Small intestine (tissue), 7 donors: Measurements from ENCODE around the gene LRRC49. TPM values are rescaled to one million over a fixed set of nuclear protein-coding genes. Genes with fewer than 3 reads are reported as not detected.
A peak's percentile ranks its signal among the peaks of the same experiment; 100 is the strongest.
"Not testable (repeated sequence)": the region's sequence is repeated elsewhere in the genome, so short reads cannot be mapped to it uniquely, and the experiment has no call there.

Experiments used
- DNase-seq, 2 donors: peaks; one replicate each; pipeline versions ENCODE4 v3.0.0 to v3.0.0-alpha.2; 2013
- FAIRE-seq: peaks from 2 replicates; lab custom pipeline; 2012; peaks lifted over from hg19 to GRCh38; lab: Jason Lieb, UNC
- H3K27ac ChIP-seq, 3 donors: one replicate each; pipeline ENCODE4 v1.5.1; 2013; ENCODE audit warnings: low read length in 2 of 3, mild to moderate bottlenecking in 2 of 3, control low read depth in 1 of 3, inconsistent platforms in 1 of 3, low read depth in 1 of 3, moderate library complexity in 1 of 3
- H3K27me3 ChIP-seq, 3 donors: one replicate each; pipeline ENCODE4 v1.6.1; 2013; ENCODE audit warnings: low read length in 3 of 3, inconsistent platforms in 1 of 3; ENCODE audit not compliant: control insufficient read depth in 3 of 3, insufficient read depth in 3 of 3
- H3K36me3 ChIP-seq, 3 donors: one replicate each; pipeline ENCODE4 v1.6.1; 2013; ENCODE audit warnings: low read length in 3 of 3, inconsistent platforms in 1 of 3, low read depth in 1 of 3, mild to moderate bottlenecking in 1 of 3, moderate library complexity in 1 of 3; ENCODE audit not compliant: control insufficient read depth in 3 of 3, insufficient read depth in 2 of 3
- H3K4me1 ChIP-seq, 3 donors: one replicate each; pipeline ENCODE4 v1.6.1; 2013; ENCODE audit warnings: low read length in 2 of 3, inconsistent platforms in 1 of 3, low read depth in 1 of 3, mild to moderate bottlenecking in 1 of 3, moderate library complexity in 1 of 3; ENCODE audit not compliant: control insufficient read depth in 3 of 3, insufficient read depth in 2 of 3
- H3K4me3 ChIP-seq, 3 donors: one replicate each; pipeline ENCODE4 v1.5.1; 2013; ENCODE audit warnings: low read length in 3 of 3, control low read depth in 1 of 3, inconsistent platforms in 1 of 3, low read depth in 1 of 3, mild to moderate bottlenecking in 1 of 3, moderate library complexity in 1 of 3
- H3K9me3 ChIP-seq, 2 donors: one replicate each; pipeline ENCODE4 v1.6.1; 2013; ENCODE audit warnings: low read depth in 1 of 2, low read length in 1 of 2; ENCODE audit not compliant: control insufficient read depth in 2 of 2, insufficient read depth in 1 of 2
- WGBS, 3 donors: extraction: QIAGEN DNeasy Blood & Tissue Kit; methylation state at CpG; one replicate each; pipeline ENCODE4 v1.1.7; 2013; 5-methylcytosine and 5-hydroxymethylcytosine counted together
- polyA plus RNA-seq, 4 donors: library from polyadenylated mRNA; stranded (reverse) in 3 of 4; unstranded in 1 of 4; fragments of 200-250 nt in 3 of 4; fragments of 120-200 nt in 1 of 4; gene quantifications; one replicate each; pipeline versions ENCODE4 v1.2.1 to v1.2.3, GENCODE V29; 2013
- donor health status: healthy with polysubstance abuse.
- donor health status: control.
- donor health status: control.
- donor health status: Bipolar disorder and iron deficiency.
- donor health status: healthy.

Gene LRRC49
- polyA plus RNA-seq, 4 donors = 0.81 to 3.2 (median 1.4) TPM

DNA sequence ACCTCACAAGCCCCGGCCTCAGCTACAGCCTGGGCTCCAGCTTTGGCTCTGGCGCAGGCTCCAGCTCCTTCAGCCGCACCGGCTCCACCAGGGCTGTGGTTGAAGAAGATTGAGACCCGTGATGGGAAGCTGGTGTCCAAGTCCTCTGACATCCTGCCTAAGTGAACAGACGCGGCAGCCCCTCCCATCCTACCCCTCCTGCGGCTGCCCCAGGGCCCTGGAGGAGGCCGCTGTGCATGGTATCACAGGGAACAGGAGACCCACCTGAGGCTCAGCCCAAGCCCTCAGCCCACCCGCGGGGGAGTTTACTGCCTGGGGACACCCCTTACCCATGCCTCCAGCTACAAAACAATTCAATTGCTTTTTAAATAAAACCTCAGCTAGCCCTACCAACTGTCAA is 32.6 kb upstream of the LRRC49 start:
- H3K4me1 ChIP-seq = no peaks in the 10 kb centered on the region
- peaks cover 0 to 5% (median 0%) of the 10 kb centered on the region in 3 donors for H3K27me3 ChIP-seq
- H3K27ac ChIP-seq = no peak overlapping the region
- no peak for DNase-seq
- no peak for FAIRE-seq
- WGBS, 3 donors = 82 to 93% (median 87%) methylated on average over 11 of the region's 11 CpGs
- no peaks in the 10 kb centered on the region for H3K36me3 ChIP-seq
- H3K9me3 ChIP-seq = no peaks in the 10 kb centered on the region
- no peak overlapping the region for H3K4me3 ChIP-seq

DNA sequence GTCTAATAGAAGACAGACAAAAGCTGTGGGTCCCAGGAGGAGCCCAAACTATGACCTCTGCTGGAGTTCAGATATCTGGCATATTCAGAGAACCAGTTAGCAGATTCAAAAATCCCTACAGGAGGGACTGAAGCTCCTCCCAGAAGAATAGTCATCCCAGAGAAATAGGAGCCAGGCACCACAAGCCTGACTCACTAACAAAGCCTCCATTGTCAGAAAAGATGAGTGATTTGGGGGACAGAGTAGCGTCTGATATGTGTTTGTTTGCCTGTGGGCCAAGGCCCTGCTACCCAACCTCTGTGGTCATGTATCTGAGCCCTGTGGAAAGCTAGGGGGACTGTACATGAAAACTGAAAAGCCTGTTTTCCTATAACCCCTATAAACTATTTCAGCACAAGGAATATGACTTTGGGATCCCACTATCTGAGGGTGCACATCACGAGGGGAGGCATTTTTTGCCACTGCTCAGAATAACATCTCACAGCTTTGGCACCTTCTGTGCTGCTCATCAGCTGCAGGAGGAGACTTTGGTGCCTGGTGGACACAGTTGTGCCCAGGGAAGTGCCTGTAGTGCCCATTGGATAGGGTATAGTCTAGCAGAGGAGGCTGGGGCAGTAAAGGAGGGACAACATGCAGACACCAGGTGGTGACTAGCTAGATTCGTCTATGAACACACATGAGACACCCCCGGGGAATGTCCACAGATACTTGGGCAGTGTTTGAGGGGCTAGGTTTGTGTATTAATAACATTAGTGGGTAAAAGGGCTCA is 29.0 kb upstream of the LRRC49 start:
- FAIRE-seq = no peak
- H3K9me3 ChIP-seq = no peaks in the 10 kb centered on the region
- no peaks in the 10 kb centered on the region for H3K4me1 ChIP-seq
- DNase-seq = no peak
- 59 to 80% (median 60%) methylated on average over 4 of the region's 4 CpGs for WGBS, 3 donors
- H3K36me3 ChIP-seq = no peaks in the 10 kb centered on the region
- no peak overlapping the region for H3K4me3 ChIP-seq
- no peak overlapping the region for H3K27ac ChIP-seq
- no peaks in the 10 kb centered on the region for H3K27me3 ChIP-seq

GRCh38 chr15:70866982-70867641 is 25.5 kb upstream of the LRRC49 start:
- H3K9me3 ChIP-seq = no peaks in the 10 kb centered on the region
- no peak overlapping the region for H3K27ac ChIP-seq
- H3K4me3 ChIP-seq = no peak overlapping the region
- 85 to 91% (median 87%) methylated on average over 5 of the region's 5 CpGs for WGBS, 3 donors
- DNase-seq (no peak), FAIRE-seq (no peak)
- H3K4me1 ChIP-seq = no peaks in the 10 kb centered on the region
- no peaks in the 10 kb centered on the region for H3K36me3 ChIP-seq
- H3K27me3 ChIP-seq = no peaks in the 10 kb centered on the region

- Histone ChIP-seq H3K4me1 (no peaks in the 10 kb centered on the region), H3K27me3 (no peaks in the 10 kb centered on the region), H3K9me3 (no peaks in the 10 kb centered on the region), H3K4me3 (no peak overlapping the region), H3K27ac (no peak overlapping the region), H3K36me3 (no peaks in the 10 kb centered on the region)
- FAIRE-seq (no peak), DNase-seq (no peak)
- WGBS, 3 donors = 68 to 92% (median 87%) methylated on average over 6 of the region's 6 CpGs
Observed at GRCh38 chr15:70867911-70868467, 24.6 kb upstream of the LRRC49 start.

GRCh38 chr15:70869346-70869745 is 23.3 kb upstream of the LRRC49 start:
- DNase-seq (no peak), FAIRE-seq (no peak)
- Histone ChIP-seq H3K27me3 (peaks cover 0 to 2% (median 0%) of the 10 kb centered on the region in 3 donors), H3K4me1 (no peaks in the 10 kb centered on the region), H3K9me3 (no peaks in the 10 kb centered on the region), H3K27ac (peak overlapping the region in 1 of 3 donors; percentile 23), H3K4me3 (no peak overlapping the region), H3K36me3 (no peaks in the 10 kb centered on the region)
- 80 to 93% (median 88%) methylated on average over 3 of the region's 3 CpGs for WGBS, 3 donors

- no peaks in the 10 kb centered on the region for H3K9me3 ChIP-seq
- DNase-seq (no peak), FAIRE-seq (no peak)
- H3K27me3 ChIP-seq = peaks cover 0 to 2% (median 0%) of the 10 kb centered on the region in 3 donors
- no peak overlapping the region for H3K27ac ChIP-seq
- no peaks in the 10 kb centered on the region for H3K4me1 ChIP-seq
- no peaks in the 10 kb centered on the region for H3K36me3 ChIP-seq
- no peak overlapping the region for H3K4me3 ChIP-seq
Observed at GRCh38 chr15:70870051-70870450, 22.6 kb upstream of the LRRC49 start.

GRCh38 chr15:70871490-70871889 is 21.1 kb upstream of the LRRC49 start:
- H3K36me3 ChIP-seq, H3K27ac ChIP-seq, H3K4me3 ChIP-seq, H3K4me1 ChIP-seq, H3K9me3 ChIP-seq, H3K27me3 ChIP-seq, FAIRE-seq, DNase-seq: not testable (repeated sequence)
- WGBS, 3 donors = 94 to 97% (median 94%) methylated on average over 31 to 34 of the region's 34 CpGs

DNA sequence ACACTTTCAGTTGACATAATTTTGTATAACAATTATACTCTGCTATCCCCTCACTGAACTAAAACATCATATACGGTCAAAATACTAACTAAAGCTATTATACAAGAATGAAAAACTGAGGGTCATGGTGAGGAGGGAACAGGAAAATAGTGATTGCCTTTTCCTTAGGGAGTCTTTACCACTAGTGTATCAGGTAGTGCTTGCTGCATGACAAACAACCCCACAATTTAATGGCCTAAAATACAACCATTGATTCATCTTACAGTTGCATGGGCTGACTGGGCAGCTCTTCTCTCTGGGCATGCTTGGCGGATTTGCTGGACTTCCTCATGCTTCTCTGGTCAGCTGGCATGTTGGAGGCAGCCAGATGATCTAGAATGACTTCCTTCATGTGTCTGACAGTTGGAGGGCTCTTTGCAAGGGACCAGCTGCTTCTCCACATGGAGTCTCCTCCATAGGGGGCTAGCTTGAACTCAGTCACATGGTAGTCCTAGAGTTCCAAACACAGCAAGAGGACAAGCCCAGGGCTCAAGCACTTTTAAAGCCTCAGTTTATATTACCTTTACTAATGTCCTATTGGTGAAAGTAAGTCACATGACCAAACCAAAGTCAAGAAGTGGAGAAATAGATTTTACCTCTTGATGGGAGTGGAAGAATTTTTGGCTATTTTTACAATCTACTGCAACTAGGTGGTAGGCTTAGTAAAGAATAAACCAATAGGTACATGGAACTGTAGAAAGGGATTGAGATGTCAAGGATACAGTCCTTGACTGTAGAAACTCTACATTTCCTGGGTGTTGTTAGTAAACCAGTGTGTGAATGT is 19.2 kb upstream of the LRRC49 start:
- H3K4me3 ChIP-seq = no peak overlapping the region
- 78 to 92% (median 90%) methylated on average over 2 of the region's 2 CpGs for WGBS, 3 donors
- H3K27ac ChIP-seq = no peak overlapping the region
- peaks cover 0 to 2% (median 0%) of the 10 kb centered on the region in 3 donors for H3K27me3 ChIP-seq
- FAIRE-seq (no peak), DNase-seq (no peak)
- no peaks in the 10 kb centered on the region for H3K36me3 ChIP-seq
- no peaks in the 10 kb centered on the region for H3K9me3 ChIP-seq
- no peaks in the 10 kb centered on the region for H3K4me1 ChIP-seq
